ENCODE data around the gene CD69.

CD69 gene

DNA sequence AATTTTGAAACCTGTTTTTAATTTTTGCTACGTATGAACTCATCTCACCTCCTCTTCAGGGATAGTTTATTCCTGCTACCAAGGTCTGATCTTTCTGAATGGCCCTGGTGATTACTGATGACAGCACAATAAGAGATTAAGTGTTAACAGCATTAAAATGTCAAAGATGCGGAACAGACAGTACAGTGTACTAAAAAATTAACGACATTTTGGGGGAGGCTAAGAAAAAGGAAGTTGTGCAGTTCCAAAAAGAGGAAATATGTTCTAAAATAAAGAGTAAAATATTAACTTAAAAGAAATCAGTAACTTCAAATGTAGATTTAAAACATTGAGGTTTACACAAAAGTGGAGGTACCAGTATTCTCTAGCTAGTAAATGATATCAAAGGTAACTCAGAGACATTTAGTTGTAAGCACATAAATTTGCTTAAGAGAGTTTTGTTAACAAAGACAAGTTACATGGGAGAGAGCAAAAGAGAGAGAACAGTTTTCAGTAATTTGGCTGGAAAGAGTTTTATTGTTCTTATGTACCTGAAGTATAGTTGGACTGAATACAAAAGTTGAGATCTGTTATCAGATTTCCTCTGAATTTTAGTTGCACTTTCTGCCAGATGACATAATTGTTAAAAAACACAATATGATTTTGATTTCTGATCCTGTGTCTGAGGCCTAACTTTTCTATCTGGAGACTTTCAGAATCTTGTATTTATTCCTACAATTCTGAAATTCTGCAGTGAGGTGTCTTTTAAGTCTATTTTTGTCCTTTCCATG, 23.6 kb downstream of the CD69 start:
- H3K27me3 ChIP-seq (ENCODE audit: control insufficient read depth in 1 of 2, insufficient read depth in 2 of 2, low read length in 2 of 2), result no peaks in the 10 kb centered on the region
- H3K36me3 ChIP-seq (ENCODE audit: control insufficient read depth in 1 of 2, insufficient read depth in 2 of 2, low read length in 2 of 2), result no peaks in the 10 kb centered on the region
- no peak overlapping the region for H3K27ac ChIP-seq (ENCODE audit: low read depth, low read length)
- peaks cover 0 to 8% of the 10 kb centered on the region in 2 donors for H3K4me1 ChIP-seq (ENCODE audit: control insufficient read depth in 1 of 2, insufficient read depth in 2 of 2, low read length in 2 of 2)
- no peak overlapping the region for H3K4me3 ChIP-seq (ENCODE audit: low read depth in 1 of 2, low read length in 2 of 2)
- no peaks in the 10 kb centered on the region for H3K9me3 ChIP-seq (ENCODE audit: control insufficient read depth in 1 of 2, low read length in 2 of 2)
- no peak overlapping the region for H3K9ac ChIP-seq (ENCODE audit: low read depth in 1 of 2, low read length in 2 of 2)

- H3K36me3 ChIP-seq (ENCODE audit: control insufficient read depth in 1 of 2, insufficient read depth in 2 of 2, low read length in 2 of 2), result no peaks in the 10 kb centered on the region
- peaks cover 0 to 8% of the 10 kb centered on the region in 2 donors for H3K4me1 ChIP-seq (ENCODE audit: control insufficient read depth in 1 of 2, insufficient read depth in 2 of 2, low read length in 2 of 2)
- no peaks in the 10 kb centered on the region for H3K9me3 ChIP-seq (ENCODE audit: control insufficient read depth in 1 of 2, low read length in 2 of 2)
- no peak overlapping the region for H3K4me3 ChIP-seq (ENCODE audit: low read depth in 1 of 2, low read length in 2 of 2)
- no peaks in the 10 kb centered on the region for H3K27me3 ChIP-seq (ENCODE audit: control insufficient read depth in 1 of 2, insufficient read depth in 2 of 2, low read length in 2 of 2)
- H3K27ac ChIP-seq (ENCODE audit: low read depth, low read length), result no peak overlapping the region
- no peak overlapping the region for H3K9ac ChIP-seq (ENCODE audit: low read depth in 1 of 2, low read length in 2 of 2)
Observed at GRCh38 chr12:9735601-9736000, 25.1 kb downstream of the CD69 start.

- Histone ChIP-seq H3K4me3 (ENCODE audit: low read depth in 1 of 2, low read length in 2 of 2) (peak within 1 kb of the TSS; percentile 46), H3K27ac (ENCODE audit: low read depth, low read length) (peak within 1 kb of the TSS; percentile 22), H3K36me3 (ENCODE audit: control insufficient read depth in 1 of 2, insufficient read depth in 2 of 2, low read length in 2 of 2) (no peaks in the 10 kb centered on the region), H3K9me3 (ENCODE audit: control insufficient read depth in 1 of 2, low read length in 2 of 2) (no peaks in the 10 kb centered on the region), H3K4me1 (ENCODE audit: control insufficient read depth in 1 of 2, insufficient read depth in 2 of 2, low read length in 2 of 2) (peaks cover 0 to 8% of the 10 kb centered on the region in 2 donors), H3K27me3 (ENCODE audit: control insufficient read depth in 1 of 2, insufficient read depth in 2 of 2, low read length in 2 of 2) (no peaks in the 10 kb centered on the region), H3K9ac (ENCODE audit: low read depth in 1 of 2, low read length in 2 of 2) (peak within 1 kb of the TSS; percentile 15 to 49)
Observed at GRCh38 chr12:9732921-9733461, 27.7 kb downstream of the CD69 start, which contains the start of gene CLECL1. CLECL1 (minus strand) TSS chr12:9733097.

DNA sequence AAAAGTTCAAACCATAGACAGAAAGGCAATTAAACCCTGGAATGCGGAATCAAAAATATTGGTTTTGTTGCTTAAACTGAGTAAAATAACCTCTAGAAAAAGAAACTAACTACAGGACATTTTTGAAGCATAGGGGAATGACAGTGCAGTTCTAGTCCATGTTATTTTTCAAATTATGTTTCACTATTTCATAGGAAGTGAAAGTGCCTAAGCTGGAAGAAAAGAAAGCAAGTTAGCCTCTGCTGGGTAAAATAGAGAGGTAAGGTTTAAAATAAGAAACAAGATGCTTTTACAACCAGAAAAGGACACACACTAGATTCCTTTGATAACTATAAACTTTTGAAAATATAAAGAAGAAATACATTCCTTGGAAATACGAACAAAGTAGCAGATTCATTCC, 28.9 kb downstream of the CD69 start:
- no peaks in the 10 kb centered on the region for H3K27me3 ChIP-seq (ENCODE audit: control insufficient read depth in 1 of 2, insufficient read depth in 2 of 2, low read length in 2 of 2)
- H3K9me3 ChIP-seq (ENCODE audit: control insufficient read depth in 1 of 2, low read length in 2 of 2), result no peaks in the 10 kb centered on the region
- peak overlapping the region in 1 of 2 donors; percentile 29 for H3K4me3 ChIP-seq (ENCODE audit: low read depth in 1 of 2, low read length in 2 of 2)
- H3K9ac ChIP-seq (ENCODE audit: low read depth in 1 of 2, low read length in 2 of 2), result peak overlapping the region in 1 of 2 donors; percentile 18
- no peak overlapping the region for H3K27ac ChIP-seq (ENCODE audit: low read depth, low read length)
- no peaks in the 10 kb centered on the region for H3K36me3 ChIP-seq (ENCODE audit: control insufficient read depth in 1 of 2, insufficient read depth in 2 of 2, low read length in 2 of 2)
- H3K4me1 ChIP-seq (ENCODE audit: control insufficient read depth in 1 of 2, insufficient read depth in 2 of 2, low read length in 2 of 2), result peaks cover 0 to 6% of the 10 kb centered on the region in 2 donors

DNA sequence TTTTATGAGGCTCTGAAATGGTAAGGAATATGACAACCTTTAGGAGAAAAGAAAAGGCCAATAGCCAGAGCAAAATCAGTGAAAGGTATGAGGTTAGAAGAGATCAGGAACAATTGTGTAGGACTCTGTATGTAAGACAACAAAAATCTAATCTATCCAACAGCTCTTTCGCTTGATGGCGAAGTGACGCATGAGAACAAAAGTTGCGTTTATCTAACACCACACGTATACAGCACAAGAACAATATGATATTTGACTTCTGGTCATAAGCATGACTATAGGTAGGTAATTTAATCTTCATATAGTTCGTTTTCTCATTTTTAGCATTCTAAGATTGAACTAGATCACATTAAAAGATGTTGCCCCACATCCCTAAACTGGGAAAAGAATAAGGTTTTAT, 29.3 kb downstream of the CD69 start:
- peak overlapping the region; percentile 2 to 18 for H3K9ac ChIP-seq (ENCODE audit: low read depth in 1 of 2, low read length in 2 of 2)
- H3K4me1 ChIP-seq (ENCODE audit: control insufficient read depth in 1 of 2, insufficient read depth in 2 of 2, low read length in 2 of 2), result peaks cover 0 to 2% of the 10 kb centered on the region in 2 donors
- H3K9me3 ChIP-seq (ENCODE audit: control insufficient read depth in 1 of 2, low read length in 2 of 2), result no peaks in the 10 kb centered on the region
- H3K36me3 ChIP-seq (ENCODE audit: control insufficient read depth in 1 of 2, insufficient read depth in 2 of 2, low read length in 2 of 2), result no peaks in the 10 kb centered on the region
- no peaks in the 10 kb centered on the region for H3K27me3 ChIP-seq (ENCODE audit: control insufficient read depth in 1 of 2, insufficient read depth in 2 of 2, low read length in 2 of 2)
- H3K27ac ChIP-seq (ENCODE audit: low read depth, low read length), result no peak overlapping the region
- no peak overlapping the region for H3K4me3 ChIP-seq (ENCODE audit: low read depth in 1 of 2, low read length in 2 of 2)

GRCh38 chr12:9730591-9730990, 30.1 kb downstream of the CD69 start:
- Histone ChIP-seq H3K4me1 (ENCODE audit: control insufficient read depth in 1 of 2, insufficient read depth in 2 of 2, low read length in 2 of 2) (no peaks in the 10 kb centered on the region), H3K4me3 (ENCODE audit: low read depth in 1 of 2, low read length in 2 of 2) (no peak overlapping the region), H3K27me3 (ENCODE audit: control insufficient read depth in 1 of 2, insufficient read depth in 2 of 2, low read length in 2 of 2) (no peaks in the 10 kb centered on the region), H3K9ac (ENCODE audit: low read depth in 1 of 2, low read length in 2 of 2) (no peak overlapping the region), H3K9me3 (ENCODE audit: control insufficient read depth in 1 of 2, low read length in 2 of 2) (no peaks in the 10 kb centered on the region), H3K36me3 (ENCODE audit: control insufficient read depth in 1 of 2, insufficient read depth in 2 of 2, low read length in 2 of 2) (no peaks in the 10 kb centered on the region), H3K27ac (ENCODE audit: low read depth, low read length) (no peak overlapping the region)

DNA sequence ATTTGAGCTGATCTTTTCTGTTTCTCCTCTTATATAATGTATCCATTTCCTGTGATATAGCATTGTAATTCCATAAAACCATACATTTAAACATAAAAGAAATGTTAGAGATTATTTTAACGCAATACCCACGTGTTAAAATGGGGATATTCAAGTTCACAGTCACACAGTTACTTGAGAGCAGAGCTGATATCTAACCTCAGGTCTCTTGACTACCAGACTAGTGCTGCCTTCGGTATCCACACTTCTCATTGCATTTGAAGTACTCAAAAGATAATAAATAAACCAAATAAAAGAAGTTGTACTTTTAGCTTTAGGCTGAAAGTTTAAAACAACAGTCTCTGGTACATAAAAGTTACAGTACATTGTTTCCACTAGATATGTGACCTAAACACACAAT, 30.7 kb downstream of the CD69 start:
- Histone ChIP-seq H3K4me1 (ENCODE audit: control insufficient read depth in 1 of 2, insufficient read depth in 2 of 2, low read length in 2 of 2) (no peaks in the 10 kb centered on the region), H3K27ac (ENCODE audit: low read depth, low read length) (no peak overlapping the region), H3K36me3 (ENCODE audit: control insufficient read depth in 1 of 2, insufficient read depth in 2 of 2, low read length in 2 of 2) (no peaks in the 10 kb centered on the region), H3K9ac (ENCODE audit: low read depth in 1 of 2, low read length in 2 of 2) (no peak overlapping the region), H3K27me3 (ENCODE audit: control insufficient read depth in 1 of 2, insufficient read depth in 2 of 2, low read length in 2 of 2) (no peaks in the 10 kb centered on the region), H3K9me3 (ENCODE audit: control insufficient read depth in 1 of 2, low read length in 2 of 2) (no peaks in the 10 kb centered on the region), H3K4me3 (ENCODE audit: low read depth in 1 of 2, low read length in 2 of 2) (no peak overlapping the region)

- Histone ChIP-seq H3K27ac (ENCODE audit: low read depth, low read length) (no peak overlapping the region), H3K36me3 (ENCODE audit: control insufficient read depth in 1 of 2, insufficient read depth in 2 of 2, low read length in 2 of 2) (no peaks in the 10 kb centered on the region), H3K9ac (ENCODE audit: low read depth in 1 of 2, low read length in 2 of 2) (no peak overlapping the region), H3K4me1 (ENCODE audit: control insufficient read depth in 1 of 2, insufficient read depth in 2 of 2, low read length in 2 of 2) (no peaks in the 10 kb centered on the region), H3K27me3 (ENCODE audit: control insufficient read depth in 1 of 2, insufficient read depth in 2 of 2, low read length in 2 of 2) (no peaks in the 10 kb centered on the region), H3K9me3 (ENCODE audit: control insufficient read depth in 1 of 2, low read length in 2 of 2) (no peaks in the 10 kb centered on the region), H3K4me3 (ENCODE audit: low read depth in 1 of 2, low read length in 2 of 2) (no peak overlapping the region)
Observed at GRCh38 chr12:9729082-9729481, 31.6 kb downstream of the CD69 start.

GRCh38 chr12:9727813-9728212, 32.9 kb downstream of the CD69 start:
- no peaks in the 10 kb centered on the region for H3K27me3 ChIP-seq (ENCODE audit: control insufficient read depth in 1 of 2, insufficient read depth in 2 of 2, low read length in 2 of 2)
- no peaks in the 10 kb centered on the region for H3K4me1 ChIP-seq (ENCODE audit: control insufficient read depth in 1 of 2, insufficient read depth in 2 of 2, low read length in 2 of 2)
- no peak overlapping the region for H3K9ac ChIP-seq (ENCODE audit: low read depth in 1 of 2, low read length in 2 of 2)
- no peak overlapping the region for H3K4me3 ChIP-seq (ENCODE audit: low read depth in 1 of 2, low read length in 2 of 2)
- H3K27ac ChIP-seq (ENCODE audit: low read depth, low read length), result no peak overlapping the region
- no peaks in the 10 kb centered on the region for H3K9me3 ChIP-seq (ENCODE audit: control insufficient read depth in 1 of 2, low read length in 2 of 2)
- no peaks in the 10 kb centered on the region for H3K36me3 ChIP-seq (ENCODE audit: control insufficient read depth in 1 of 2, insufficient read depth in 2 of 2, low read length in 2 of 2)

GRCh38 chr12:9725213-9725870, 35.4 kb downstream of the CD69 start:
- Histone ChIP-seq H3K9ac (ENCODE audit: low read depth in 1 of 2, low read length in 2 of 2) (no peak overlapping the region), H3K27me3 (ENCODE audit: control insufficient read depth in 1 of 2, insufficient read depth in 2 of 2, low read length in 2 of 2) (no peaks in the 10 kb centered on the region), H3K27ac (ENCODE audit: low read depth, low read length) (no peak overlapping the region), H3K36me3 (ENCODE audit: control insufficient read depth in 1 of 2, insufficient read depth in 2 of 2, low read length in 2 of 2) (no peaks in the 10 kb centered on the region), H3K4me1 (ENCODE audit: control insufficient read depth in 1 of 2, insufficient read depth in 2 of 2, low read length in 2 of 2) (no peaks in the 10 kb centered on the region), H3K9me3 (ENCODE audit: control insufficient read depth in 1 of 2, low read length in 2 of 2) (no peaks in the 10 kb centered on the region), H3K4me3 (ENCODE audit: low read depth in 1 of 2, low read length in 2 of 2) (no peak overlapping the region)
